ENCODE data around the gene BICC1.
"Not testable (repeated sequence)": the region's sequence is repeated elsewhere in the genome, so short reads cannot be mapped to it uniquely, and the experiment has no call there.

BICC1 gene

GRCh38 chr10:58827381-58827780 is 314.7 kb downstream of the BICC1 start:
- DNase-seq (ENCODE audit: low spot score) = no peak

GRCh38 chr10:58829839-58830238 is 317.2 kb downstream of the BICC1 start:
- DNase-seq (ENCODE audit: low spot score) = no peak

GRCh38 chr10:58830697-58831096 is 318.0 kb downstream of the BICC1 start:
- DNase-seq (ENCODE audit: low spot score) = no peak

GRCh38 chr10:58833771-58834561 is 321.3 kb downstream of the BICC1 start:
- peak; percentile 41 for DNase-seq (ENCODE audit: low spot score)

- no peak for DNase-seq (ENCODE audit: low spot score)
Measured at GRCh38 chr10:58836176-58836700, 323.6 kb downstream of the BICC1 start.

- no peak for DNase-seq (ENCODE audit: low spot score)
Measured at GRCh38 chr10:58836991-58837575, 324.4 kb downstream of the BICC1 start.

GRCh38 chr10:58837826-58838225 is 325.2 kb downstream of the BICC1 start:
- no peak for DNase-seq (ENCODE audit: low spot score)

- DNase-seq (ENCODE audit: low spot score) = no peak
Measured at GRCh38 chr10:58838561-58839208, 326.0 kb downstream of the BICC1 start.

GRCh38 chr10:58839771-58840170 is 327.1 kb downstream of the BICC1 start:
- DNase-seq (ENCODE audit: low spot score) = no peak

- no peak for DNase-seq (ENCODE audit: low spot score)
Measured at GRCh38 chr10:58840840-58841435, 328.3 kb downstream of the BICC1 start.

- no peak for DNase-seq (ENCODE audit: low spot score)
Measured at GRCh38 chr10:58842860-58843376, 330.2 kb downstream of the BICC1 start.

- no peak for DNase-seq (ENCODE audit: low spot score)
Measured at GRCh38 chr10:58843760-58844159, 331.1 kb downstream of the BICC1 start.

GRCh38 chr10:58844680-58845079 is 332.0 kb downstream of the BICC1 start:
- no peak for DNase-seq (ENCODE audit: low spot score)

GRCh38 chr10:58846856-58847255 is 334.2 kb downstream of the BICC1 start:
- no peak for DNase-seq (ENCODE audit: low spot score)

- DNase-seq (ENCODE audit: low spot score) = no peak
Measured at GRCh38 chr10:58851606-58852005, 338.9 kb downstream of the BICC1 start.

- DNase-seq (ENCODE audit: low spot score) = no peak
Measured at GRCh38 chr10:58853668-58854067, 341.0 kb downstream of the BICC1 start.

- DNase-seq (ENCODE audit: low spot score) = no peak
Measured at GRCh38 chr10:58854811-58855210, 342.1 kb downstream of the BICC1 start.

GRCh38 chr10:58856508-58857240 is 344.0 kb downstream of the BICC1 start:
- peak; percentile 91 for DNase-seq (ENCODE audit: low spot score)

GRCh38 chr10:58857251-58857805 is 344.7 kb downstream of the BICC1 start:
- no peak for DNase-seq (ENCODE audit: low spot score)

- DNase-seq (ENCODE audit: low spot score) = not testable (repeated sequence)
Measured at GRCh38 chr10:58858123-58858522, 345.5 kb downstream of the BICC1 start.

- no peak for DNase-seq (ENCODE audit: low spot score)
Measured at GRCh38 chr10:58859526-58859925, 346.9 kb downstream of the BICC1 start.

Measured in AG20443 (cell line).